Neural cell (in vitro differentiated cells): ENCODE data around the gene RASAL3. TPM values are rescaled to one million over a fixed set of nuclear protein-coding genes. Genes with fewer than 3 reads are reported as not detected.
A peak's percentile ranks its signal among the peaks of the same experiment; 100 is the strongest.
"Not testable (repeated sequence)": the region's sequence is repeated elsewhere in the genome, so short reads cannot be mapped to it uniquely, and the experiment has no call there.

Experiments used
- H2AFZ ChIP-seq: fragments of 200-600, 300-800 bp; sonication (generic), shearing (Covaris generic); 2 replicates; pipeline ENCODE4 v1.6.0; 2014; ENCODE audit warnings: low read depth, mild to moderate bottlenecking, antibody characterized with exemption, low read length, moderate library complexity
- H3F3A ChIP-seq: fragments of 200-600 bp; shearing (Covaris generic); 2 replicates; pipeline ENCODE4 v1.6.1; 2016; ENCODE audit warnings: mild to moderate bottlenecking, moderate library complexity, mixed read lengths, antibody characterized with exemption, low read length; ENCODE audit not compliant: insufficient read depth, poor library complexity, severe bottlenecking
- H3K27ac ChIP-seq: fragments of 200-600, 300-800 bp; sonication (generic), shearing (Covaris generic); 2 replicates; pipeline ENCODE4 v1.5.1; 2014; ENCODE audit warnings: mild to moderate bottlenecking, low read length, moderate library complexity
- H3K27me3 ChIP-seq: fragments of 300-800, 200-600 bp; sonication (generic), shearing (Covaris generic); 2 replicates; pipeline ENCODE4 v1.6.0; 2014; ENCODE audit warnings: mild to moderate bottlenecking, low read depth, low read length, moderate library complexity; ENCODE audit not compliant: insufficient read depth
- H3K36me3 ChIP-seq: fragments of 300-800, 200-600 bp; sonication (generic), shearing (Covaris generic); 2 replicates; pipeline ENCODE4 v1.5.1; 2014; ENCODE audit warnings: mild to moderate bottlenecking, antibody characterized with exemption, low read length, moderate library complexity; ENCODE audit not compliant: insufficient read depth
- H3K4me2 ChIP-seq: fragments of 300-800, 200-600 bp; sonication (generic), shearing (Covaris generic); 2 replicates; pipeline ENCODE4 v1.6.0; 2014; ENCODE audit warnings: mild to moderate bottlenecking, low read length
- H3K4me3 ChIP-seq: fragments of 300-800, 200-600 bp; sonication (generic), shearing (Covaris generic); 2 replicates; pipeline ENCODE4 v1.5.1; 2014; ENCODE audit warnings: mild to moderate bottlenecking, low read length, moderate library complexity
- H3K79me2 ChIP-seq: fragments of 200-600 bp; shearing (Covaris generic); replicated peaks from 2 replicates; pipeline ENCODE4 v1.6.0; 2014; ENCODE audit warnings: mild to moderate bottlenecking, low read length, moderate library complexity; ENCODE audit not compliant: insufficient read depth
- H3K9ac ChIP-seq: fragments of 300-800, 200-600 bp; sonication (generic), shearing (Covaris generic); 2 replicates; pipeline ENCODE4 v1.6.1; 2016; ENCODE audit warnings: mild to moderate bottlenecking, low read length, mixed read lengths
- H3K9me2 ChIP-seq: fragments of 200-600 bp; shearing (Covaris generic); 2 replicates; pipeline ENCODE4 v1.6.1; 2016; ENCODE audit warnings: mild to moderate bottlenecking, low read length, mixed read lengths; ENCODE audit not compliant: insufficient read depth
- H3K9me3 ChIP-seq: fragments of 200-600, 300-800 bp; sonication (generic), shearing (Covaris generic); 2 replicates; pipeline ENCODE4 v1.6.1; 2016; ENCODE audit warnings: mild to moderate bottlenecking, mixed run types, low read length, moderate library complexity, mixed read lengths
- H4K20me1 ChIP-seq: fragments of 200-600 bp; shearing (Covaris generic); 2 replicates; pipeline ENCODE4 v1.6.1; 2016; ENCODE audit warnings: mild to moderate bottlenecking, mixed run types; ENCODE audit not compliant: insufficient read depth
- EP300 ChIP-seq: fragments of 450-650 bp; conservative IDR thresholded peaks from 2 replicates; pipeline ENCODE4 v1.6.1; 2014; ENCODE audit warnings: antibody characterized with exemption, mild to moderate bottlenecking, moderate library complexity; ENCODE audit not compliant: poor library complexity, severe bottlenecking
- EZH2 ChIP-seq: fragments of 200-600, 300-800 bp; shearing (Covaris generic), sonication (generic); IDR thresholded peaks from 2 replicates; pipeline ENCODE4 v1.6.1; 2014; ENCODE audit warnings: antibody characterized with exemption, low read length, borderline replicate concordance, mild to moderate bottlenecking; ENCODE audit not compliant: insufficient read depth, poor library complexity, severe bottlenecking
- MXI1 ChIP-seq: fragments of 450-650 bp; conservative IDR thresholded peaks from 2 replicates; pipeline ENCODE4 v1.6.1; 2014; ENCODE audit warnings: antibody characterized with exemption, mild to moderate bottlenecking; ENCODE audit not compliant: poor library complexity, severe bottlenecking
- POLR2AphosphoS5 ChIP-seq: IDR thresholded peaks from 2 replicates; pipeline ENCODE4 v1.6.1; 2012
- RAD21 ChIP-seq: fragments of 450-650 bp; conservative IDR thresholded peaks from 2 replicates; pipeline ENCODE4 v1.6.1; 2014; ENCODE audit warnings: antibody characterized with exemption, mild to moderate bottlenecking, moderate library complexity
- SMC3 ChIP-seq: fragments of 450-650 bp; conservative IDR thresholded peaks from 2 replicates; pipeline ENCODE4 v1.6.1; 2014; ENCODE audit warnings: antibody characterized with exemption, mild to moderate bottlenecking, moderate library complexity; ENCODE audit not compliant: poor library complexity
- TAF1 ChIP-seq: IDR thresholded peaks from 2 replicates; pipeline ENCODE4 v1.6.1; 2012; ENCODE audit warnings: low read depth
- polyA plus RNA-seq: library from polyadenylated mRNA; depleted of rRNA; stranded (reverse); fragments of >200 nt; gene quantifications from 2 replicates; pipeline ENCODE4 v1.2.3, GENCODE V29; 2014
- TF ChIP-seq, protein P1 (sequence below): fragments of 450-650 bp; IDR thresholded peaks from 2 replicates; pipeline ENCODE4 v1.5.1; 2014; ENCODE audit warnings: antibody characterized with exemption, mild to moderate bottlenecking, moderate library complexity; ENCODE audit not compliant: poor library complexity, severe bottlenecking
- TF ChIP-seq, protein P2 (sequence below): IDR thresholded peaks from 2 replicates; pipeline ENCODE4 v1.6.1; 2012; ENCODE audit warnings: borderline replicate concordance

Gene RASAL3
- polyA plus RNA-seq, 1 donor from 2014 or later: 1.1 TPM

DNA sequence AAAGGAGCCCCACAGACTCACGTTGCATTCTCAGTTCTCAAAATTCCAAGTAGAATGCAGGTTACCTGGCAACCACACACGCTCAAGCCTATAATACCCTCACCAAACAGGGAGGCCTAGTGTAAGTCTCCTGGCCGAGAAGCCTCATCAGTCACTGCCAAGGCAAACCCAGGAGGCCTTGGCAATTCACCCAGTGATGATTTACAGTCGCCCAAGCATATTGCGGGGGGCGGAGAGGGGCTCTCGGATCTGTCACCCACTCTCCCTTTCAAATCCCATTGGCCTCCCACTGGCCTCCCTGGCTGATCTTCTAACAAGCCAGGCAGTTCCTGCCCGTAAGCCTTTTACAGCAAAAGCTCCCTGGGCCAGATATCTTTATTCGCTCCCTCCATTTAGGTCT lies 46.6 kb downstream of the RASAL3 start:
- Histone ChIP-seq H3K4me2 (peak overlapping the region; percentile 90), H3K9ac (peak overlapping the region; percentile 99), H3K4me3 (peak overlapping the region; percentile 96), H3K9me2 (no peaks in the 10 kb centered on the region), H4K20me1 (peaks cover 16% of the 10 kb centered on the region), H3K36me3 (peaks cover 5% of the 10 kb centered on the region), H3F3A (no peaks in the 10 kb centered on the region), H2AFZ (no peak overlapping the region), H3K27ac (peak overlapping the region; percentile 97), H3K79me2 (peaks cover 55% of the 10 kb centered on the region), H3K27me3 (no peaks in the 10 kb centered on the region), H3K9me3 (no peaks in the 10 kb centered on the region)
- TF ChIP-seq EZH2 (no peak), TAF1 (no peak), RAD21 (no peak), POLR2AphosphoS5 (no peak), EP300 (no peak), SMC3 (no peak), MXI1 (no peak)
- TF ChIP-seq, protein P1, sequence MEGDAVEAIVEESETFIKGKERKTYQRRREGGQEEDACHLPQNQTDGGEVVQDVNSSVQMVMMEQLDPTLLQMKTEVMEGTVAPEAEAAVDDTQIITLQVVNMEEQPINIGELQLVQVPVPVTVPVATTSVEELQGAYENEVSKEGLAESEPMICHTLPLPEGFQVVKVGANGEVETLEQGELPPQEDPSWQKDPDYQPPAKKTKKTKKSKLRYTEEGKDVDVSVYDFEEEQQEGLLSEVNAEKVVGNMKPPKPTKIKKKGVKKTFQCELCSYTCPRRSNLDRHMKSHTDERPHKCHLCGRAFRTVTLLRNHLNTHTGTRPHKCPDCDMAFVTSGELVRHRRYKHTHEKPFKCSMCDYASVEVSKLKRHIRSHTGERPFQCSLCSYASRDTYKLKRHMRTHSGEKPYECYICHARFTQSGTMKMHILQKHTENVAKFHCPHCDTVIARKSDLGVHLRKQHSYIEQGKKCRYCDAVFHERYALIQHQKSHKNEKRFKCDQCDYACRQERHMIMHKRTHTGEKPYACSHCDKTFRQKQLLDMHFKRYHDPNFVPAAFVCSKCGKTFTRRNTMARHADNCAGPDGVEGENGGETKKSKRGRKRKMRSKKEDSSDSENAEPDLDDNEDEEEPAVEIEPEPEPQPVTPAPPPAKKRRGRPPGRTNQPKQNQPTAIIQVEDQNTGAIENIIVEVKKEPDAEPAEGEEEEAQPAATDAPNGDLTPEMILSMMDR: no peak
- TF ChIP-seq, protein P2, sequence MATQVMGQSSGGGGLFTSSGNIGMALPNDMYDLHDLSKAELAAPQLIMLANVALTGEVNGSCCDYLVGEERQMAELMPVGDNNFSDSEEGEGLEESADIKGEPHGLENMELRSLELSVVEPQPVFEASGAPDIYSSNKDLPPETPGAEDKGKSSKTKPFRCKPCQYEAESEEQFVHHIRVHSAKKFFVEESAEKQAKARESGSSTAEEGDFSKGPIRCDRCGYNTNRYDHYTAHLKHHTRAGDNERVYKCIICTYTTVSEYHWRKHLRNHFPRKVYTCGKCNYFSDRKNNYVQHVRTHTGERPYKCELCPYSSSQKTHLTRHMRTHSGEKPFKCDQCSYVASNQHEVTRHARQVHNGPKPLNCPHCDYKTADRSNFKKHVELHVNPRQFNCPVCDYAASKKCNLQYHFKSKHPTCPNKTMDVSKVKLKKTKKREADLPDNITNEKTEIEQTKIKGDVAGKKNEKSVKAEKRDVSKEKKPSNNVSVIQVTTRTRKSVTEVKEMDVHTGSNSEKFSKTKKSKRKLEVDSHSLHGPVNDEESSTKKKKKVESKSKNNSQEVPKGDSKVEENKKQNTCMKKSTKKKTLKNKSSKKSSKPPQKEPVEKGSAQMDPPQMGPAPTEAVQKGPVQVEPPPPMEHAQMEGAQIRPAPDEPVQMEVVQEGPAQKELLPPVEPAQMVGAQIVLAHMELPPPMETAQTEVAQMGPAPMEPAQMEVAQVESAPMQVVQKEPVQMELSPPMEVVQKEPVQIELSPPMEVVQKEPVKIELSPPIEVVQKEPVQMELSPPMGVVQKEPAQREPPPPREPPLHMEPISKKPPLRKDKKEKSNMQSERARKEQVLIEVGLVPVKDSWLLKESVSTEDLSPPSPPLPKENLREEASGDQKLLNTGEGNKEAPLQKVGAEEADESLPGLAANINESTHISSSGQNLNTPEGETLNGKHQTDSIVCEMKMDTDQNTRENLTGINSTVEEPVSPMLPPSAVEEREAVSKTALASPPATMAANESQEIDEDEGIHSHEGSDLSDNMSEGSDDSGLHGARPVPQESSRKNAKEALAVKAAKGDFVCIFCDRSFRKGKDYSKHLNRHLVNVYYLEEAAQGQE: no peak

GRCh38 chr19:15412832-15413231 lies 51.5 kb downstream of the RASAL3 start:
- Histone ChIP-seq H3K27ac (no peak overlapping the region), H3K4me3 (peak overlapping the region; percentile 31), H3K27me3 (no peaks in the 10 kb centered on the region), H3K9me2 (no peaks in the 10 kb centered on the region), H3F3A (no peaks in the 10 kb centered on the region), H3K4me2 (no peak overlapping the region), H3K79me2 (peaks cover 86% of the 10 kb centered on the region), H2AFZ (no peak overlapping the region), H4K20me1 (peaks cover 28% of the 10 kb centered on the region), H3K9me3 (no peaks in the 10 kb centered on the region), H3K9ac (no peak overlapping the region), H3K36me3 (peaks cover 5% of the 10 kb centered on the region)
- TF ChIP-seq MXI1 (no peak), SMC3 (no peak)
- TF ChIP-seq, protein P1: peak; percentile 20

- not testable (repeated sequence) for H3K4me2 ChIP-seq, H3K9ac ChIP-seq, H3K4me3 ChIP-seq, H2AFZ ChIP-seq, H3K9me3 ChIP-seq, H3K9me2 ChIP-seq, H3K27me3 ChIP-seq, H3K27ac ChIP-seq, H3F3A ChIP-seq, H3K36me3 ChIP-seq
- H4K20me1 ChIP-seq: peaks cover 42% of the 10 kb centered on the region
- peaks cover 86% of the 10 kb centered on the region for H3K79me2 ChIP-seq
Observed at GRCh38 chr19:15411351-15411750, 53.0 kb downstream of the RASAL3 start.
